HG03432 (cell line): Measurements from ENCODE around the gene CCK.

ENCODE experiments used
- ATAC-seq: cut with Tn5 transposase; IDR thresholded peaks from one replicate; pipeline ENCODE4 v1.9.1; 2021; ENCODE audit warnings: mild to moderate bottlenecking, moderate library complexity; ENCODE audit not compliant: unreplicated experiment

The CCK gene

GRCh38 chr3:42269647-42270046, 3.7 kb upstream of the CCK start:
- no peak for ATAC-seq

DNA sequence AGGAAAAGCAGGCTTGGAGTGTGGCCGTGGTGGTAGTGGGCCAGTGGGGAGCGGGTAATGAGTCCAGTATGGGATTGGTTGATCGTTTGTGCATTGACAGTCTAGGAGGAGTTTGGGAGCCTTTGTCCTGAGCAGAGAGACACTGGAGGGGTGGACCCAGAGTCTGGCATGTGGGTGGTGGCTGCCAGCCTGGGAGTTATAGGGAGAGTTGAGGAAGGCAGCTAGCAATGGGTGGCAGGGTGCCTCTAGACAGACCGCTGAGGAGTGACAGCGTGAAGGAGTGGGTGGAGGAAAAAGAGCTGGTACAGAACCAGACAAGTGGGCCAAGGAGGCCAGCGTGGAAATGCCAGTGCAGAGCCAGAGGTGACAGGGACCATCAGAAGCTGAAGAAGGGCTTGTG, 1.9 kb upstream of the CCK start:
- ATAC-seq: no peak

GRCh38 chr3:42265059-42265991, 660 bp downstream of the CCK start:
- ATAC-seq: no peak

DNA sequence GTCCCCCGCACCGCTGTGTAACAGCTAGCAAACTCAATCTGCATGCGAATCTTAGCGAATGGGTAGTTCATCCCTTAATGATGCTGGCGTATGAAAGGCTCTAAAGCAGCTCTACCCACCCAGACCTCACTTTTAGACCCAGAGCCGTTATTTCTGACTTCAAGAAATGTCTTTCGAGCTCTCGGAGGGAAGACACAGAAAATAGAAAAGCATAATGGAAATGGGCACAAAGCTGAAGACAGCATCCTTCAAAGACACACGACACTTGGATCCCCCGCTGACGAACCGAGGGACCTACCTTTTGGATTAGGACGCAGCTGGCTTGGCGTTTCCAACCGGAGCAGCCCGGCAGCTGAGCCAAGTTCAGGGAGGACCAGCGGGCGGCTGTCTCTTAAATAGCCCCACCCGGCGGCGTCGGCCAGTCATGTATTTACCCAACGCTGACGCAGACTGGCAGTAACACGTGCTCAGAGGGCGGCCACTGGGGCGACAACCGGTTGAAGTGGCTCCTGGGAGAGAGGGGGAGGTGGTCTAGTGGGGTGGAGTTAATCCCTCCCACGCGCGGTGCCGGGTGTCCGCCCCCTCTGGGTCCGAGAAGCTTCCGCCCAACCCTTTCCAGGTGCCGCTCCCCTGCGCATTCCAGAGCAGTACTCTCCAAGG, 1.5 kb downstream of the CCK start:
- ATAC-seq: no peak

DNA sequence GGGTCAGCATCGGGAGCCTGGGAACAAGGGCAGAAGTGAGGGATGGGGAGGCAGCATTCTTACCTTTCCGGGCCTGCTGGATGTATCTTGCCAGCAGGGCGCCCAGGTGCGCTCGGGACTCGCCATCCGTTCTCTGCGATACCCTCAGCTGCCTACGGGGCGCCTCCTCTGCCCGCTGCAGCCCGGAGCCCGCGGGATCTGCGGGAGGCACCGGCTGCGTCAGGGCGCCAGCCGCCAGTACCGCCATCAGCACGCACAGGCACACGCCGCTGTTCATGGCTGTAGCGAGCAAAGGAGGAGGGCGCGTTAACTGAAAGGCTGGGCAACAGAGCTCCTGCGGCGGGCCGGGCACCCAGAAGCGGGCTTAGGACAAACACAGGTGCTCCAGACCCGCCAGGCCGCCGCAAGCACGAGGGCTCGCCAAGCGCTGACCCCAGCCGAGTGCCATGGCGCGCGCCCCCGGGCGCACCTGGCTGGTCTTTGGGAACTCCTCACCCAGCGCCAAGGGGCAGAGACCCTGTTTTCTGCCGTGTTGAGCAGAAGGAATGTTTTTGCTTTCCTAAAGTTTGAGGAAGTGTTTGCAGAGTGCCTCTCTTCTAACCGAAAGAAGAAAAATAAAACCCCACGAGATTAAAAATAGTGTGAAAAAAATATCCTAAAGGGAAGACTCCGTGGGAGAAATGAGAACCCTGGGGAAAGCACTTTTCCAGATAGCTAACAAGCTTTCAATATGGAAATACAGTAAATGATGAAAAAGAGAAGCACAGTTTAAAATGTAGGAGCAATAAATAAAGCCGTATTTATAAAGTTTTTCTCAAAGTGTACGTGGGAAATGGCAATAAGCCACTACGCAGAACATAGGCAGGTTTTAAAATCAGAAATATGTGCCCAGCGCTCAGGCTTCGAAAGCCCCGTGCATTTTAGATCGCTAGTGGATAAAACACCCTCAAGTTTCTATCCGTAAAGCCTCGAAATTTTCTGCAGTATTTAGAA, 2.3 kb downstream of the CCK start:
- no peak for ATAC-seq

GRCh38 chr3:42262525-42262924, 3.5 kb downstream of the CCK start:
- ATAC-seq: no peak

DNA sequence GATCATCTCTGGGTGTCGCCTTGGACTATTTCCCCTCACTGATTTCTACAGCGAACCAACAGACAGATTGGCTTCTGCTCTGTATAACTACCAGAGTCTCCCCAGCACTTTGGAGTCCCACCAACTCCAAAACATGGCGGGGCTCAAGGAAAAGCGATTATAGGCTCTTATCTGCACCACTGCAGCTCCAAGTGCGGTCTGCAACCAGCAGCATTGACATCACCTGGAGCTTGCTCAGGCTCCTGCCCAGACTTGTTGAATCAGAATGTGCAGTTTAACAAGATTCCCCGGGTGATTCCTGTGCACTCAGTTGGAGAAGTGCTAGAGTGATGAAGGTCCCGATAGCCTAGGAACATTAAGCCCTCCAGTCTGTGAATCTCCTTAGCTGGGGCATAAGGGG, 9.0 kb downstream of the CCK start:
- ATAC-seq: no peak

- no peak for ATAC-seq
Measured at GRCh38 chr3:42256135-42256819, 9.7 kb downstream of the CCK start.

- ATAC-seq: no peak
Measured at GRCh38 chr3:42254566-42254965, 11.4 kb downstream of the CCK start.

DNA sequence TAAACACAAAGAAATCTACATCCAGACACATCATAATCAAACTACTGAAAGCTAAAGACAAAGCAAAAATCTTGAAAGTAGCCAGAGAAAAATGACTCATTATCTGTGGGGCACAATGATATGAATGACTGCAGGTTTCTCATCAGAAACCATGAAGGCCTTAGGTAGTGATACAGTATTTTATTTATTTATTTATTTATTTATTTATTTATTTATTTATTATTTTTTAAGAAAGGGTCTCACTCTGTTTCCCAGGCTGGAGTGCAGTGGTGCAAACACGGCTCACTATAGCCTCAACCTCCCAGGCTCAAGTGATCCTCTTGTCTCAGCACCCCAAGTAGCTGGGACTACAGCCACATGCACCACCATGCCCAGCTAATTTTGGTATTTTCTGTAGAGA, 15.2 kb downstream of the CCK start:
- no peak for ATAC-seq

DNA sequence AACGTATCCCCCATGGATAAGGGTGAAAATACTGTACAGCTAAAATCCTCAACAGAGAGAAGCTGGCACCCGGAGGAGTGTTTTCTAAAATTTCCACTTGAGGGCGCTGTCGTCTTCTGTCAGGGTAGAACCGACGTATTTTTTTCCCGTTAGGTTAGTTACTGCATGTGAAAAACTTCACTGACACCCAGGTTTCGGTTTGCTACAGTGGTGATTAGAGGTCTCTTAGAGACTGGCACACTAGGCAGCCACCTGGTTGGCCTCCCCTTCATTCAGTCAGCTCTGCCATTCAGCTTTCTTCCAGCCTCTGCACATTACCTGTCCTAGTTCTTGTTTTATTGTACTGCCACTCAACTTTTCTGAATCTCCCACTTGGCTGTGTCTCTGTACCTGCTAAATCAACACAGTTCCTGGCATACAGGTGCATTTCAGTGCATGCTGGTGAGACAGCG, 18.4 kb downstream of the CCK start:
- ATAC-seq: peak; percentile 63

DNA sequence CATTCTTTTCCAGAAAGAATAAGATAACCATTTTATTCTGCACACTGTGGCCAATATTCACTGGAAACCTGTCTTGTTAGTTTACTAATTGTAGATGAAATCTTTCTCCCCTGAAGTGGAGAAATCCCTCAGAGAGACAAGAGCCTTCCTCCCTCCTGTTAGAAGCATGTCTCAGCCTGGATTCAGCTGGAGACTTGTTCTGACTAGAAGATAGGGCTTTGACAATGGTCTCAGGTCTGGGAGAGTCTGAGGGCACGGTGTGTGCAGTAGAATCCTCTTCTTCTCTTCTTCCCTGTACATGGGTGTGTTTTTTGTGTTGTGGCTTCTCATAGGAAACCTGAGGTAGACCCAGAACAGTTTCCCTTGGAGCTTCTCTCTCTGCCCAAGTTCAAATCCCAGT, 19.9 kb downstream of the CCK start:
- ATAC-seq: no peak

DNA sequence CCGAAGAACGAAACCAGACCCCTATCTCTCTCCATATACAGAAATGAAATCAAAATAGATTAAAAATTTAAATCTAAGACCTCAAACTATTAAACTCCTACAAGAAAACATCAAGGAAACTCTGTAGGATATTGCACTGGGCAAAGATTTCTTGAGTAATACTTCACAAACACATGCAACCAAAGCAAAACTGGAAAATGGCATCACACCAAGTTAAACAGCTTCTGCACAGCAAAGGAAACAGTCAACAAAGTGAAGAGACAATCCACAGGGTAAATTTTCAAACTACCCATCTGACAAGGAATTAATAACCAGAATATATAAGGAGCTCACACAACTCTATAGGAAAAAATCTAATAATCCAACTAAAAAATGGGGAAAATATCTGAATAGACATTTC, 29.4 kb downstream of the CCK start:
- ATAC-seq: no peak

- no peak for ATAC-seq
Measured at GRCh38 chr3:42235532-42235931, 30.5 kb downstream of the CCK start.

DNA sequence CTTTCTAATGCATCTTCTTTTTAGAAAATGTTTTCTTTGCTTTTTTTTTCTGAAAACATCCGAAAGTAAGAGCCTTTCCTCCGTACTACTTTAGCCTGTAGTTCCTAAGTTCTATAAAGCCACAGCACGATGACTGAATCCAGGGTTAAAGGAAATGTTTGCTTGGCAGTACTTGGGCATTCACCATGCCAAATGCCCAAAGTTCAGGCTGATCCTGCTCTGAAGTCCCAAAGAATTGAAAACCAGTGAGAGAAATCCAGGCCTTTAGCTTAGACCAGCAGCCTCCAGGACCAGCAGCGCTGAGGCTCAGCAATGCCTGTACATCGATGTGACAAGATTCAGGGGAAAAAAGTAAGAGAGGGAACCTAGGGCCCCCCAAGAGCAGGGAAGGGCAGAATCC, 35.1 kb downstream of the CCK start:
- no peak for ATAC-seq

DNA sequence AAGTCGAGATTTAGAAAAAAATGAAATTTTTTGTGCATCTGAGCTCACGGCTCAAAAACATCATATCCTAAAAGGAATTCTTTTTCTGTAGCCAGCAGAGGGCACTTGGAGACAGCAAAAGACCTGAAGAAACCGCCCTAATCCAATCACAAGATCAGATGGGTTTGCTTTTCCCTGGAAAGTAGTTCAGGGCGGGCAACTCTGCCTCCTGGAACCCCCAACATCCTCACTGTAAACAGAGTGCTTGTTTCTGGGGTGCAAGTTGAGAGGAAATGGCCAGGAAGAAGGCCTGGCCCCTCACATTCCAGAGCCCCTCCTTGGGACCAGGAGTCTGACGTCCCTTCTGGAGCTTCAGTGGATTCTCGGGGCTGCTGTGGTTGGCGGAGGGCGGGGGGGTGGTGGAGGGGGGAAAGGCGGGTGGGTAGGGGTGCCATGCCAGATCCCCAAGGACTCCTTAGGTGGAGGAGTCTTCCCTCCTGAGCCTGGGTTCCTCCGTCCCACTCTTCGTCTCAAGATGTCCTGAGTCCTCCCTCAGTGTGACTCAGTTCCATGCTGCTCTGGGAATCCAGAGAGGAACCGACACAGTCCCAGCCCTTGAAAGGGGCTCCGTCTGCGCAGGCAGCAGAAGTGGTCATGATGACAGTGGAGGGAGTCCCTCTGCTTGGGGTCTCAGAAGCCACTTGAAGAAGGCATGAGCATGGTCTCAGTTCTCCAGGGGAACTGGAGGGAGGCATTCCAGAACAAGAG, 35.9 kb downstream of the CCK start:
- no peak for ATAC-seq

DNA sequence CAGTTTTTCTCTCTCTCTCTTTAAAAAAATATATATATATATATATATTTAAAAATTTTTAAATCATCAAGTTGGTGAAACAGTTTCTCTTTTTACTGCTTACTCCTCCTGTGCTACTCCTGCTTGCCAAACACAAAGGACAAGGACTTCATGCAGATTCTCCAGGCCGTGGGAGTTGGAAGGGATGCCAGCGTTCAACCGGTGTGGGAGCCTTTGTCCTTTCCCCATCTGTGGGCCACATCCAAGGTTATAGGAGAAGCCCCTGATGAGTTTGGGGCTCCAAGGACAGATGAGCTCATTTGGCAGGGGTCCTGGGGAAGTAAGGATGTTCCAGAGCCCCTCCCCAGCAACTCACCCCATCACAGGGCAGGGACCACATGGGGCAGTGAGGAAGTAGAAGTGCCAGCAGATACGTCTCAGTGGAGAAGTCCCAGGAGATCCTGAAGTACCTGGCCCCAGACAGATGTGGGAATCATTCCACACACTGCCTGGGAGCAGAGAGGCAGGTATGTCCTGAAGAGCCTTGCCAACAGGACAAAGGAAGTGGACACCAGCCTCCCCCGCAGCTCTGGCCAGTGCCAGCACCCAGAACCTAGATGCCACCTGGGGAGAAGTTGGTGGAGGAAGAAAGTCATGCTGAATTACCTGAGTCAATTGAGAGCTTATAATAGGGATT, 36.6 kb downstream of the CCK start:
- no peak for ATAC-seq

- ATAC-seq: no peak
Measured at GRCh38 chr3:42228796-42229195, 37.2 kb downstream of the CCK start.
